GM12878 (cell line): ENCODE results near the gene TMPRSS4. TPM values are rescaled to one million over a fixed set of nuclear protein-coding genes. Genes with fewer than 3 reads are reported as not detected.

Experiments used
- ATAC-seq: fragments of 200-7000 bp; cut with Tn5 transposase; 3 replicates; pipeline ENCODE4 v1.9.1; 2020; ENCODE audit warnings: mild to moderate bottlenecking, moderate library complexity
- Bru-seq: library from RNA; stranded (reverse); fragments of 400-500 nt; gene quantifications from one replicate; lab custom pipeline; 2021; lab: Mats Ljungman, UMichigan
- BruChase-seq, 2 experiments: library from RNA; stranded (reverse); fragments of 400-500 nt; gene quantifications; one replicate each; lab custom pipeline; 2021; lab: Mats Ljungman, UMichigan
- BruUV-seq: library from RNA; stranded (reverse); fragments of 400-500 nt; replicated peaks from 2 replicates; lab custom pipeline; 2021; lab: Mats Ljungman, UMichigan
- CTCF ChIA-PET: fragments of 300-600 bp; sonication (Branson Sonifier 250); formaldehyde crosslinking; extraction: SDS; loops from one replicate; lab custom pipeline; 2021; ENCODE audit warnings: inconsistent platforms; lab: Yijun Ruan, JAX
- POLR2A ChIA-PET: fragments of 350-600 bp; formaldehyde crosslinking; extraction: SDS; loops from one replicate; lab custom pipeline; 2021; ENCODE audit warnings: inconsistent platforms; lab: Charles Lee
- RAD21 ChIA-PET: fragments of 300-600 bp; sonication (Branson Sonifier 250); formaldehyde crosslinking; loops from one replicate; lab custom pipeline; 2023; ENCODE audit warnings: antibody characterized with exemption; ENCODE audit not compliant: unreplicated experiment; lab: Charles Lee
- SMC1A ChIA-PET: fragments of 300-600 bp; sonication (Branson Sonifier 250); formaldehyde crosslinking; loops from one replicate; lab custom pipeline; 2023; ENCODE audit not compliant: unreplicated experiment, uncharacterized antibody; lab: Charles Lee
- DNase-seq: peaks from one replicate; pipeline ENCODE4 v3.0.0-alpha.2; 2011; ENCODE audit warnings: low read depth, low spot score
- FAIRE-seq: peaks from 3 replicates; lab custom pipeline; 2011; peaks lifted over from hg19 to GRCh38; lab: Jason Lieb, UNC
- H2AFZ ChIP-seq: 2 replicates; pipeline ENCODE4 v1.6.0; 2011; ENCODE audit warnings: low read depth, low read length, control low read depth; ENCODE audit not compliant: control insufficient read depth
- H3K27ac ChIP-seq: 2 replicates; pipeline ENCODE4 v1.5.1; 2011; ENCODE audit warnings: control low read depth; ENCODE audit not compliant: control insufficient read depth, insufficient read depth
- H3K27me3 ChIP-seq, 2 experiments: replicated peaks in 1 of 2; 2 replicates each; pipeline versions ENCODE4 v1.6.0 to v1.6.1; 2011; ENCODE audit warnings: low read length in 1 of 2; ENCODE audit not compliant: control insufficient read depth in 2 of 2, insufficient read depth in 2 of 2
- H3K36me3 ChIP-seq, 2 experiments: 2 replicates each; pipeline ENCODE4 v1.5.1; 2011; ENCODE audit warnings: low read length in 1 of 2; ENCODE audit not compliant: control insufficient read depth in 2 of 2, insufficient read depth in 2 of 2
- H3K4me1 ChIP-seq: 2 replicates; pipeline ENCODE4 v1.6.1; 2011; ENCODE audit warnings: mild to moderate bottlenecking, low read length, moderate library complexity, mixed read lengths; ENCODE audit not compliant: control insufficient read depth, insufficient read depth
- H3K4me2 ChIP-seq: 2 replicates; pipeline ENCODE4 v1.6.0; 2011; ENCODE audit warnings: control low read depth; ENCODE audit not compliant: control insufficient read depth, insufficient read depth
- H3K4me3 ChIP-seq: fragments of 200-600 bp; sonication (generic); 2 replicates; pipeline ENCODE4 v1.5.1; 2016
- H3K79me2 ChIP-seq: 2 replicates; pipeline ENCODE4 v1.6.0; 2011; ENCODE audit warnings: low read length; ENCODE audit not compliant: control insufficient read depth, insufficient read depth
- H3K9ac ChIP-seq: 2 replicates; pipeline ENCODE4 v1.8.0; 2011; ENCODE audit warnings: low read length, control low read depth, mixed read lengths; ENCODE audit not compliant: control insufficient read depth, insufficient read depth
- H3K9me3 ChIP-seq: replicated peaks from 3 replicates; pipeline ENCODE4 v1.5.1; 2011; ENCODE audit warnings: mild to moderate bottlenecking, low read length; ENCODE audit not compliant: control insufficient read depth, insufficient read depth
- H4K20me1 ChIP-seq: 2 replicates; pipeline ENCODE4 v1.6.0; 2011; ENCODE audit not compliant: control insufficient read depth, insufficient read depth
- CEBPB ChIP-seq, 2 experiments: fragments of 150-350 bp in 1 of 2; IDR thresholded peaks; 2 replicates each; pipeline ENCODE4 v1.6.1; 2012 to 2014; ENCODE audit warnings: low read depth in 2 of 2, low read length in 2 of 2, borderline replicate concordance in 1 of 2, inconsistent platforms in 1 of 2
- KAT2A ChIP-seq: conservative IDR thresholded peaks from 2 replicates; pipeline ENCODE4 v1.6.1; 2011; ENCODE audit warnings: low read depth, low read length; ENCODE audit not compliant: control insufficient read depth
- PAX8 ChIP-seq: fragments of 450-650 bp; IDR thresholded peaks from 2 replicates; pipeline ENCODE4 v1.6.1; 2017; ENCODE audit warnings: mild to moderate bottlenecking, moderate library complexity
- POLR2A ChIP-seq: IDR thresholded peaks from 2 replicates; pipeline ENCODE4 v1.6.1; 2011; ENCODE audit warnings: low read depth, mild to moderate bottlenecking, low read length
- RELB ChIP-seq: fragments of 450-650 bp; IDR thresholded peaks from 2 replicates; pipeline ENCODE4 v1.6.1; 2017; ENCODE audit warnings: low read depth, mild to moderate bottlenecking, moderate library complexity
- RFX5 ChIP-seq: IDR thresholded peaks from 2 replicates; pipeline ENCODE4 v1.6.1; 2011; ENCODE audit warnings: low read depth, low read length, improper control_type of control experiment
- SP1 ChIP-seq: IDR thresholded peaks from one replicate; pipeline ENCODE4 v1.6.1; 2011; ENCODE audit warnings: low read depth, low read length
- STAT1 ChIP-seq: fragments of 450-650 bp; conservative IDR thresholded peaks from 2 replicates; pipeline ENCODE4 v1.6.1; 2014; ENCODE audit warnings: antibody characterized with exemption, mild to moderate bottlenecking
- TBL1XR1 ChIP-seq: IDR thresholded peaks from 2 replicates; pipeline ENCODE4 v1.6.1; 2012; ENCODE audit warnings: low read depth, low read length, improper control_type of control experiment
- USF1 ChIP-seq: IDR thresholded peaks from 2 replicates; pipeline ENCODE4 v1.6.1; 2011; ENCODE audit warnings: borderline replicate concordance, low read depth, mild to moderate bottlenecking, moderate library complexity, mixed read lengths, low read length; ENCODE audit not compliant: insufficient read depth; ENCODE audit errors: extremely low read length
- YY1 ChIP-seq: IDR thresholded peaks from 2 replicates; pipeline ENCODE4 v1.6.1; 2011; ENCODE audit warnings: low read depth, mild to moderate bottlenecking, low read length
- ZNF274 ChIP-seq: IDR thresholded peaks from one replicate; pipeline ENCODE4 v1.8.0; 2011; ENCODE audit not compliant: insufficient read length, insufficient read depth
- WGBS: methylation state at CpG from one replicate; pipeline ENCODE4 v1.1.6; 2016; ENCODE audit warnings: low lambda C conversion rate; ENCODE audit not compliant: insufficient replicate concordance, insufficient coverage; ENCODE audit errors: missing lambda C conversion rate; 5-methylcytosine and 5-hydroxymethylcytosine counted together
- in situ Hi-C: fragments of 300-500 bp; cut with MboI; formaldehyde crosslinking; loops from 9 replicates; pipeline ENCODE4 v1.14.3; 2018; ENCODE audit warnings: mixed read lengths
- intact Hi-C: fragments of 100-400 bp; cut with micrococcal nuclease; formaldehyde crosslinking; loops from one replicate; pipeline ENCODE4 v1.14.2; 2022; ENCODE audit not compliant: unreplicated experiment
- long read RNA-seq, 2 experiments: library from polyadenylated mRNA; unstranded; transcript quantifications; one replicate each; pipeline ENCODE4 v2.0.0, GENCODE V29; 2019 to 2020
- polyA minus RNA-seq, 3 experiments: library from RNA; depleted of rRNA, polyadenylated mRNA; stranded (reverse); fragments of >200 nt; gene quantifications; 2 replicates each; pipeline ENCODE4 v1.2.3, GENCODE V29; 2011
- polyA plus RNA-seq, 11 experiments: library from polyadenylated mRNA; depleted of rRNA in 4 of 11; unstranded in 6 of 11; stranded (reverse) in 5 of 11; fragments of >200 nt; fragmentation: Nextera tagmentation in 4 of 11; fragmentation: Illumina TruSeq in 1 of 11; extraction: Ambion mirVana in 4 of 11; extraction: Trizol in 1 of 11; gene quantifications; 1 replicate in 1 of 11; 2 replicates in 10 of 11; pipeline versions ENCODE4 v1.2.1 to v1.2.3, GENCODE V29; 2011 to 2016; ENCODE audit warnings: inconsistent platforms in 2 of 11, missing spikeins in 2 of 11, low read depth in 1 of 11
- total RNA-seq, 4 experiments: library from RNA; depleted of rRNA in 3 of 4; stranded (reverse); fragments of >200 nt in 3 of 4; fragmentation: Illumina TruSeq in 1 of 4; extraction: Trizol in 1 of 4; gene quantifications; 2 replicates each; pipeline versions ENCODE4 v1.2.1 to v1.2.3, GENCODE V29; 2013 to 2021

Gene TMPRSS4
- 0.10 TPM in 1 of 2 replicates, not detected in the other for total RNA-seq (2013; cell fraction: nucleolus; rRNA removed)
- 0.05 TPM in 1 of 2 replicates, not detected in the other for total RNA-seq (2014; rRNA removed)
- total RNA-seq (2014; rRNA removed; fragmentation: Illumina TruSeq; extraction: Trizol) = not detected in 2 replicates
- total RNA-seq (2021) = 0.26 TPM in 1 of 2 replicates, not detected in the other
- not detected for polyA plus RNA-seq (2011; ENCODE audit: low read depth)
- 0.01 and 0.14 TPM in 2 replicates for polyA plus RNA-seq (2011; rRNA removed)
- polyA plus RNA-seq (2011; cell fraction: cytosol; rRNA removed) = 0.10 and 0.15 TPM in 2 replicates
- polyA plus RNA-seq (2011; cell fraction: nucleus; rRNA removed) = 0.19 TPM in 1 of 2 replicates, not detected in the other
- not detected in 2 replicates for polyA plus RNA-seq (2012)
- polyA plus RNA-seq (2014; fragmentation: Illumina TruSeq; extraction: Trizol) = not detected in 2 replicates
- not detected for polyA plus RNA-seq (2014; fragmentation: Nextera tagmentation; extraction: Ambion mirVana)
- polyA plus RNA-seq (2014; rRNA removed) = not detected in 2 replicates
- polyA plus RNA-seq (2016; fragmentation: Nextera tagmentation; extraction: Ambion mirVana) = not detected
- polyA minus RNA-seq (2011; rRNA and poly(A)+ RNA removed) = 0.15 and 2.2 TPM in 2 replicates
- polyA minus RNA-seq (2011; cell fraction: cytosol; rRNA and poly(A)+ RNA removed) = not detected in 2 replicates
- not detected in 2 replicates for polyA minus RNA-seq (2011; cell fraction: nucleus; rRNA and poly(A)+ RNA removed)
- Bru-seq, nascent RNA = percentile 6 among the genes with signal in this experiment
- BruChase-seq, experiment 1, labeled RNA remaining after a 6-hour chase = percentile 2 among the genes with signal in this experiment
- BruChase-seq, experiment 2, labeled RNA remaining after a 2-hour chase = not detected
- long read RNA-seq, experiment 1 = 0 reads
- long read RNA-seq, experiment 2 = 0 reads

- TF ChIP-seq KAT2A (no peak), RELB (no peak), YY1 (no peak), PAX8 (no peak), SP1 (no peak), STAT1 (no peak), CEBPB (IDR thresholded peaks at IDR 0.05; ENCODE audit: borderline replicate concordance in 1 of 2, low read depth in 2 of 2, low read length in 2 of 2) (no peak), USF1 (no peak), RFX5 (no peak), POLR2A (no peak), ZNF274 (no peak), TBL1XR1 (no peak)
- FAIRE-seq (no peak), DNase-seq (no peak), ATAC-seq (no peak; the same call in 1 of the 3 replicates)
- POLR2A ChIA-PET = no interaction called here
- H3K4me2 ChIP-seq = no peak within 1 kb of the TSS
- H3K9ac ChIP-seq = no peak within 1 kb of the TSS
- no peaks in the 10 kb centered on the region for H3K9me3 ChIP-seq
- RAD21 ChIA-PET = interaction anchor here (1.1 kb wide), 1 partner anchor 42 kb away, joined by 3 read pairs; no protein-coding TSS in a partner anchor
- in situ Hi-C loops = no loop called here
- no peaks in the 10 kb centered on the region for H3K36me3 ChIP-seq
- CTCF ChIA-PET = interaction anchor here (1.4 kb wide), 1 partner anchor 24 kb away, joined by 4 read pairs; no protein-coding TSS in a partner anchor
- SMC1A ChIA-PET = interaction anchor here (0.6 kb wide), 1 partner anchor 123 kb away, joined by 3 read pairs; no protein-coding TSS in a partner anchor
- no peak within 1 kb of the TSS for H3K27ac ChIP-seq
- 49% methylated on average over 7 of the region's 7 CpGs for WGBS
- intact Hi-C loops = no loop called here
- no peak within 1 kb of the TSS for H3K4me3 ChIP-seq
- H3K79me2 ChIP-seq = no peaks in the 10 kb centered on the region
- peaks cover 1 to 4% of the 10 kb centered on the region in 2 experiments; a peak in 2 of 4 replicates for H3K27me3 ChIP-seq
- no peak within 1 kb of the TSS for H2AFZ ChIP-seq
- H3K4me1 ChIP-seq = no peaks in the 10 kb centered on the region
- no TSS peak for BruUV-seq
- H4K20me1 ChIP-seq = no peaks in the 10 kb centered on the region
Measured at GRCh38 chr11:118076754-118077281, at the start of gene TMPRSS4. Gene TMPRSS4, plus strand, starts transcription at chr11:118077078. Its CDS starts 225 bp downstream, at chr11:118077303.
